Caco-2 (cell line): ENCODE results near the gene PALB2. TPM values are rescaled to one million over a fixed set of nuclear protein-coding genes. Genes with fewer than 3 reads are reported as not detected.
A peak's percentile ranks its signal among the peaks of the same experiment; 100 is the strongest.
"Not testable (repeated sequence)": the region's sequence is repeated elsewhere in the genome, so short reads cannot be mapped to it uniquely, and the experiment has no call there.

Source experiments
- BruUV-seq: library from RNA; stranded (reverse); fragments of 400-500 nt; replicated peaks from 2 replicates; lab custom pipeline; 2021; lab: Mats Ljungman, UMichigan
- CTCF ChIA-PET: fragments of 300-600 bp; sonication (Branson Sonifier 250); formaldehyde crosslinking; loops from one replicate; lab custom pipeline; 2022; ENCODE audit warnings: antibody characterized with exemption; lab: Charles Lee
- POLR2A ChIA-PET: fragments of 300-600 bp; sonication (Branson Sonifier 250); formaldehyde crosslinking; loops from one replicate; lab custom pipeline; 2022; ENCODE audit warnings: antibody characterized with exemption; lab: Charles Lee
- DNase-seq, 2 experiments: peaks; one replicate each; pipeline versions ENCODE4 v3.0.0 to v3.0.0-alpha.2; 2020 to 2022
- H3K27me3 ChIP-seq: replicated peaks from 2 replicates; pipeline ENCODE4 v1.6.0; 2011; ENCODE audit warnings: low read length; ENCODE audit not compliant: control insufficient read depth, insufficient read depth
- H3K36me3 ChIP-seq: 2 replicates; pipeline ENCODE4 v1.5.1; 2011; ENCODE audit warnings: low read length; ENCODE audit not compliant: control insufficient read depth, insufficient read depth
- H3K4me1 ChIP-seq: fragments of 250-450 bp; sonication (Bioruptor Pico); 2 replicates; pipeline ENCODE4 v1.5.1; 2020; ENCODE audit warnings: mild to moderate bottlenecking
- H3K4me3 ChIP-seq: 2 replicates; pipeline ENCODE4 v1.5.1; 2011; ENCODE audit warnings: low read depth, mild to moderate bottlenecking, control low read depth, low read length
- H3K9me3 ChIP-seq: fragments of 250-450 bp; sonication (Bioruptor Pico); 2 replicates; pipeline ENCODE4 v1.5.1; 2020; ENCODE audit warnings: mild to moderate bottlenecking, moderate library complexity
- H3K27ac Mint-ChIP-seq: one replicate; pipeline ENCODE4 v1.8.0; 2022; ENCODE audit warnings: mixed read lengths; ENCODE audit not compliant: unreplicated experiment
- H3K27me3 Mint-ChIP-seq: one replicate; pipeline ENCODE4 v1.8.0; 2022; ENCODE audit warnings: mixed read lengths; ENCODE audit not compliant: insufficient read depth, unreplicated experiment
- H3K36me3 Mint-ChIP-seq: one replicate; pipeline ENCODE4 v1.8.0; 2022; ENCODE audit warnings: mild to moderate bottlenecking, mixed read lengths; ENCODE audit not compliant: insufficient read depth, unreplicated experiment
- H3K4me1 Mint-ChIP-seq: one replicate; pipeline ENCODE4 v1.8.0; 2022; ENCODE audit warnings: low read depth, mixed read lengths; ENCODE audit not compliant: unreplicated experiment
- H3K4me3 Mint-ChIP-seq: one replicate; pipeline ENCODE4 v1.8.0; 2022; ENCODE audit warnings: mild to moderate bottlenecking, moderate library complexity, mixed read lengths; ENCODE audit not compliant: unreplicated experiment
- H3K9me3 Mint-ChIP-seq: one replicate; pipeline ENCODE4 v1.8.0; 2022; ENCODE audit warnings: mixed read lengths; ENCODE audit not compliant: unreplicated experiment
- intact Hi-C: fragments of 100-400 bp; cut with micrococcal nuclease; formaldehyde crosslinking; loops from one replicate; pipeline ENCODE4 v1.10.0; 2022; ENCODE audit not compliant: unreplicated experiment
- total RNA-seq: library from RNA; stranded (reverse); gene quantifications from 2 replicates; pipeline ENCODE4 v1.2.3, GENCODE V29; 2022
- TF ChIP-seq, protein P1 (sequence below), 2 experiments: fragments of 200-600 bp in 1 of 2; IDR thresholded peaks; 1 replicate in 1 of 2; 2 replicates in 1 of 2; pipeline versions ENCODE4 v1.5.1 to v1.8.0; 2011 to 2022; ENCODE audit warnings: antibody characterized with exemption in 1 of 2, control low read depth in 1 of 2, inconsistent platforms in 1 of 2, low read depth in 1 of 2, low read length in 1 of 2, mild to moderate bottlenecking in 1 of 2, moderate library complexity in 1 of 2; ENCODE audit not compliant: insufficient read depth in 1 of 2, severe bottlenecking in 1 of 2, unreplicated experiment in 1 of 2

The PALB2 gene
- total RNA-seq, 1 experiment from 2014 or later: 20.5 TPM

GRCh38 chr16:23635958-23636357 lies 5.2 kb downstream of the PALB2 start:
- peaks cover 26% of the 10 kb centered on the region for H3K36me3 Mint-ChIP-seq
- intact Hi-C loops: no loop called here
- ChIA-PET POLR2A (no interaction called here), CTCF (no interaction called here)
- H3K4me3 ChIP-seq: no peak overlapping the region
- no TSS peak for BruUV-seq
- no peak for DNase-seq
- no peaks in the 10 kb centered on the region for H3K36me3 ChIP-seq
- H3K4me1 ChIP-seq: no peaks in the 10 kb centered on the region
- no peaks in the 10 kb centered on the region for H3K4me1 Mint-ChIP-seq
- no peaks in the 10 kb centered on the region for H3K9me3 Mint-ChIP-seq
- no peaks in the 10 kb centered on the region for H3K9me3 ChIP-seq
- H3K4me3 Mint-ChIP-seq: no peak overlapping the region
- H3K27me3 Mint-ChIP-seq: no peaks in the 10 kb centered on the region
- no peak overlapping the region for H3K27ac Mint-ChIP-seq
- TF ChIP-seq, protein P1, sequence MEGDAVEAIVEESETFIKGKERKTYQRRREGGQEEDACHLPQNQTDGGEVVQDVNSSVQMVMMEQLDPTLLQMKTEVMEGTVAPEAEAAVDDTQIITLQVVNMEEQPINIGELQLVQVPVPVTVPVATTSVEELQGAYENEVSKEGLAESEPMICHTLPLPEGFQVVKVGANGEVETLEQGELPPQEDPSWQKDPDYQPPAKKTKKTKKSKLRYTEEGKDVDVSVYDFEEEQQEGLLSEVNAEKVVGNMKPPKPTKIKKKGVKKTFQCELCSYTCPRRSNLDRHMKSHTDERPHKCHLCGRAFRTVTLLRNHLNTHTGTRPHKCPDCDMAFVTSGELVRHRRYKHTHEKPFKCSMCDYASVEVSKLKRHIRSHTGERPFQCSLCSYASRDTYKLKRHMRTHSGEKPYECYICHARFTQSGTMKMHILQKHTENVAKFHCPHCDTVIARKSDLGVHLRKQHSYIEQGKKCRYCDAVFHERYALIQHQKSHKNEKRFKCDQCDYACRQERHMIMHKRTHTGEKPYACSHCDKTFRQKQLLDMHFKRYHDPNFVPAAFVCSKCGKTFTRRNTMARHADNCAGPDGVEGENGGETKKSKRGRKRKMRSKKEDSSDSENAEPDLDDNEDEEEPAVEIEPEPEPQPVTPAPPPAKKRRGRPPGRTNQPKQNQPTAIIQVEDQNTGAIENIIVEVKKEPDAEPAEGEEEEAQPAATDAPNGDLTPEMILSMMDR (IDR thresholded peaks at IDR 0.05; ENCODE audit: insufficient read depth in 1 of 2, low read depth in 1 of 2, low read length in 1 of 2, severe bottlenecking in 1 of 2, unreplicated experiment in 1 of 2): peak in 1 of 2 experiments; percentile 5
- no peaks in the 10 kb centered on the region for H3K27me3 ChIP-seq

- ChIA-PET POLR2A (no interaction called here), CTCF (no interaction called here)
- H3K27me3 Mint-ChIP-seq: no peaks in the 10 kb centered on the region
- H3K4me1 Mint-ChIP-seq: no peaks in the 10 kb centered on the region
- no peaks in the 10 kb centered on the region for H3K9me3 Mint-ChIP-seq
- intact Hi-C loops: no loop called here
- H3K4me3 Mint-ChIP-seq: no peak overlapping the region
- BruUV-seq: no TSS peak
- TF ChIP-seq, protein P1 (IDR thresholded peaks at IDR 0.05; ENCODE audit: insufficient read depth in 1 of 2, low read depth in 1 of 2, low read length in 1 of 2, severe bottlenecking in 1 of 2, unreplicated experiment in 1 of 2): no peak
- no peaks in the 10 kb centered on the region for H3K4me1 ChIP-seq
- no peaks in the 10 kb centered on the region for H3K9me3 ChIP-seq
- H3K36me3 Mint-ChIP-seq: peaks cover 29% of the 10 kb centered on the region
- H3K36me3 ChIP-seq: no peaks in the 10 kb centered on the region
- DNase-seq: no peak
- H3K4me3 ChIP-seq: no peak overlapping the region
- no peak overlapping the region for H3K27ac Mint-ChIP-seq
- no peaks in the 10 kb centered on the region for H3K27me3 ChIP-seq
Observed at GRCh38 chr16:23634461-23635036, 6.6 kb downstream of the PALB2 start.

DNA sequence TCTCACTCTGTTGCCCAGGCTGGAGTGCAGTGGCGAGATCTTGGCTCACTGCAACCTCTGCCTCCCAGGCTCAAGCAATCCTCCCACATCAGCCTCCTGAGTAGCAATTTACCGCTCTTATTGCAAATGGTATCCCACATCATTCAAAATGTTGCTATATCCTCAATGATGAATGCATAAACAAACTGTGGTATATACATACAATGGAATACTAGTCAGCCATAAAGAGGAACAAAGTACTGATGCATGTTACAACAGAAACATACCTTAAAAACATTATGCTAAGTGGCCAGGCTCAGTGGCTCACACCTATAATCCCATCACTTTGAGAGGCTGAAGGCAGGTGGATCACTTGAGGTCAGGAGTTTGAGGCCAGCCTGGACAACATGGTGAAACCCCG lies 9.2 kb downstream of the PALB2 start:
- H3K36me3 ChIP-seq, H3K4me1 Mint-ChIP-seq, H3K4me3 Mint-ChIP-seq, DNase-seq, POLR2A ChIA-PET, H3K4me3 ChIP-seq, H3K27me3 ChIP-seq, H3K4me1 ChIP-seq, H3K27me3 Mint-ChIP-seq, CTCF ChIA-PET, H3K9me3 Mint-ChIP-seq, BruUV-seq, H3K9me3 ChIP-seq, intact Hi-C loops, H3K27ac Mint-ChIP-seq: not testable (repeated sequence)
- peaks cover 33% of the 10 kb centered on the region for H3K36me3 Mint-ChIP-seq
